HCT116 (cell line): ENCODE data around the gene NT5DC2. TPM values are rescaled to one million over a fixed set of nuclear protein-coding genes. Genes with fewer than 3 reads are reported as not detected.

Source experiments
- ATAC-seq: fragments of 200-7000 bp; cut with Tn5 transposase; 2 replicates; pipeline ENCODE4 v1.9.1; 2020; ENCODE audit warnings: mild to moderate bottlenecking, moderate library complexity
- BruUV-seq: library from RNA; stranded (reverse); fragments of 400-500 nt; replicated peaks from 2 replicates; lab custom pipeline; 2021; lab: Mats Ljungman, UMichigan
- CTCF ChIA-PET: fragments of 300-600 bp; sonication (Branson Sonifier 250); formaldehyde crosslinking; loops from one replicate; lab custom pipeline; 2021; ENCODE audit warnings: antibody characterized with exemption; lab: Charles Lee
- POLR2A ChIA-PET: fragments of 300-600, 350-600 bp; sonication (Branson Sonifier 250); formaldehyde crosslinking; loops from one replicate; lab custom pipeline; 2021; ENCODE audit warnings: antibody characterized with exemption; lab: Charles Lee
- RAD21 ChIA-PET, 2 experiments: fragments of 300-600 bp; sonication (Branson Sonifier 250); formaldehyde crosslinking; loops; one replicate each; lab custom pipeline; 2023; ENCODE audit warnings: low total read pairs in 2 of 2; ENCODE audit not compliant: uncharacterized antibody in 2 of 2, unreplicated experiment in 2 of 2, low non-redundant PET in 1 of 2; lab: Charles Lee
- DNase-seq: peaks from one replicate; pipeline ENCODE4 v3.0.0-alpha.2; 2010; ENCODE audit warnings: low read depth, low spot score
- H2AFZ ChIP-seq: fragments of 200-600 bp; shearing (Covaris generic), sonication (generic); 2 replicates; pipeline ENCODE4 v1.6.1; 2017; ENCODE audit warnings: low read depth, mixed run types, mixed read lengths, antibody characterized with exemption, low read length; ENCODE audit not compliant: poor library complexity, severe bottlenecking
- H3K27ac ChIP-seq: 2 replicates; pipeline ENCODE4 v1.5.1; 2012; ENCODE audit warnings: low read depth, low read length
- H3K27me3 ChIP-seq: fragments of 200-600 bp; sonication (generic); 2 replicates; pipeline ENCODE4 v1.6.1; 2016; ENCODE audit warnings: mixed run types, low read length, mixed read lengths; ENCODE audit not compliant: insufficient read depth
- H3K36me3 ChIP-seq, 2 experiments: fragments of 200-500 bp in 1 of 2; fragments of 200-600 bp in 1 of 2; sonication (Bioruptor generic) in 1 of 2; sonication (generic) in 1 of 2; 2 replicates each; pipeline versions ENCODE4 v1.5.1 to v1.6.1; 2014 to 2016; ENCODE audit warnings: low read length in 2 of 2, inconsistent platforms in 1 of 2, mixed read lengths in 1 of 2, mixed run types in 1 of 2; ENCODE audit not compliant: insufficient read depth in 2 of 2, control insufficient read depth in 1 of 2
- H3K4me1 ChIP-seq, 2 experiments: fragments of 200-600 bp in 1 of 2; sonication (generic) in 1 of 2; 2 replicates each; pipeline versions ENCODE4 v1.5.1 to v1.6.1; 2012 to 2017; ENCODE audit warnings: low read length in 2 of 2, inconsistent platforms in 1 of 2, mild to moderate bottlenecking in 1 of 2, mixed read lengths in 1 of 2, mixed run types in 1 of 2, moderate library complexity in 1 of 2; ENCODE audit not compliant: insufficient read depth in 2 of 2, control insufficient read depth in 1 of 2
- H3K4me2 ChIP-seq: fragments of 200-600 bp; sonication (generic); 2 replicates; pipeline ENCODE4 v1.6.1; 2017; ENCODE audit warnings: mixed run types, low read length, mixed read lengths
- H3K4me3 ChIP-seq, 2 experiments: fragments of 200-600 bp in 1 of 2; sonication (generic) in 1 of 2; replicated peaks in 1 of 2; 2 replicates each; pipeline ENCODE4 v1.5.1; 2011 to 2016; ENCODE audit warnings: low read length in 2 of 2, control low read depth in 1 of 2, low read depth in 1 of 2, mild to moderate bottlenecking in 1 of 2, mixed read lengths in 1 of 2, mixed run types in 1 of 2
- H3K79me2 ChIP-seq: fragments of 200-600 bp; sonication (generic); 2 replicates; pipeline ENCODE4 v1.6.1; 2017; ENCODE audit warnings: mild to moderate bottlenecking, mixed run types, low read length, moderate library complexity, mixed read lengths; ENCODE audit not compliant: insufficient read depth
- H3K9ac ChIP-seq: fragments of 200-600 bp; sonication (generic); 2 replicates; pipeline ENCODE4 v1.6.1; 2016; ENCODE audit warnings: low read length, mixed read lengths
- H3K9me2 ChIP-seq: fragments of 200-600 bp; sonication (generic), shearing (Covaris generic); 2 replicates; pipeline ENCODE4 v1.6.1; 2017; ENCODE audit warnings: mixed run types, mild to moderate bottlenecking, moderate library complexity; ENCODE audit not compliant: insufficient read depth
- H3K9me3 ChIP-seq, 2 experiments: fragments of 200-500 bp in 1 of 2; fragments of 200-600 bp in 1 of 2; sonication (Bioruptor generic) in 1 of 2; sonication (generic) in 1 of 2; 2 replicates each; pipeline ENCODE4 v1.6.1; 2014 to 2017; ENCODE audit warnings: low read length in 2 of 2, mixed read lengths in 2 of 2, inconsistent platforms in 1 of 2, low read depth in 1 of 2, mild to moderate bottlenecking in 1 of 2, mixed run types in 1 of 2, moderate library complexity in 1 of 2; ENCODE audit not compliant: control insufficient read depth in 1 of 2, insufficient read depth in 1 of 2
- H4K20me1 ChIP-seq: fragments of 200-600 bp; sonication (generic), shearing (Covaris generic); 2 replicates; pipeline ENCODE4 v1.6.1; 2017; ENCODE audit warnings: mixed run types, mild to moderate bottlenecking, moderate library complexity; ENCODE audit not compliant: insufficient read depth
- CBX3 ChIP-seq: IDR thresholded peaks from 2 replicates; pipeline ENCODE4 v1.6.1; 2012; ENCODE audit warnings: low read depth
- CEBPB ChIP-seq: IDR thresholded peaks from 2 replicates; pipeline ENCODE4 v1.6.1; 2012; ENCODE audit warnings: low read depth
- CTCF ChIP-seq, 3 experiments: fragments of 200-600 bp in 1 of 3; sonication (generic) in 1 of 3; IDR thresholded peaks in 2 of 3; conservative IDR thresholded peaks in 1 of 3; 2 replicates each; pipeline ENCODE4 v1.5.1; 2012 to 2017; ENCODE audit warnings: low read depth in 2 of 3, low read length in 2 of 3, antibody characterized with exemption in 1 of 3, borderline replicate concordance in 1 of 3, control low read depth in 1 of 3, mild to moderate bottlenecking in 1 of 3, mixed read lengths in 1 of 3, mixed run types in 1 of 3, moderate library complexity in 1 of 3; ENCODE audit not compliant: insufficient read depth in 1 of 3
- ELF1 ChIP-seq: IDR thresholded peaks from 2 replicates; pipeline ENCODE4 v1.6.1; 2012; ENCODE audit warnings: low read depth, borderline replicate concordance
- EZH2 ChIP-seq: fragments of 200-600 bp; sonication (generic); IDR thresholded peaks from 2 replicates; pipeline ENCODE4 v1.6.1; 2017; ENCODE audit warnings: antibody characterized with exemption, mixed run types
- EZH2phosphoT487 ChIP-seq: fragments of 200-600 bp; IDR thresholded peaks from 2 replicates; pipeline ENCODE4 v1.6.1; 2018; ENCODE audit warnings: antibody characterized with exemption, borderline replicate concordance
- FOSL1 ChIP-seq: IDR thresholded peaks from 2 replicates; pipeline ENCODE4 v1.6.1; 2012; ENCODE audit warnings: low read depth
- MAX ChIP-seq: IDR thresholded peaks from 2 replicates; pipeline ENCODE4 v1.6.1; 2012
- POLR2A ChIP-seq: IDR thresholded peaks from 2 replicates; pipeline ENCODE4 v1.7.0; 2011; ENCODE audit warnings: borderline replicate concordance; ENCODE audit not compliant: insufficient read depth, insufficient read length; ENCODE audit errors: extremely low read depth
- RAD21 ChIP-seq: IDR thresholded peaks from 2 replicates; pipeline ENCODE4 v1.6.1; 2012; ENCODE audit warnings: low read depth, mild to moderate bottlenecking
- SIN3A ChIP-seq: IDR thresholded peaks from 2 replicates; pipeline ENCODE4 v1.6.1; 2012; ENCODE audit warnings: low read depth
- SP1 ChIP-seq: IDR thresholded peaks from 2 replicates; pipeline ENCODE4 v1.6.1; 2012; ENCODE audit warnings: low read depth
- SRF ChIP-seq: IDR thresholded peaks from 2 replicates; pipeline ENCODE4 v1.6.1; 2012; ENCODE audit warnings: low read depth
- TCF7L2 ChIP-seq: IDR thresholded peaks from 2 replicates; pipeline ENCODE4 v1.7.0; 2011; ENCODE audit warnings: borderline replicate concordance, inconsistent platforms; ENCODE audit not compliant: insufficient read depth, insufficient read length; ENCODE audit errors: extremely low read depth
- YY1 ChIP-seq: IDR thresholded peaks from 2 replicates; pipeline ENCODE4 v1.6.1; 2011; ENCODE audit warnings: low read length, low read depth, moderate library complexity, mild to moderate bottlenecking; ENCODE audit not compliant: insufficient replicate concordance; ENCODE audit errors: extremely low read depth
- ZBTB33 ChIP-seq: IDR thresholded peaks from 2 replicates; pipeline ENCODE4 v1.6.1; 2011; ENCODE audit warnings: mild to moderate bottlenecking, low read length, moderate library complexity; ENCODE audit not compliant: insufficient replicate concordance; ENCODE audit errors: extremely low read depth
- ZNF274 ChIP-seq: fragments of 200-500 bp; sonication (Bioruptor generic); IDR thresholded peaks from 2 replicates; pipeline ENCODE4 v1.6.1; 2014; ENCODE audit warnings: mild to moderate bottlenecking, low read depth, low read length, inconsistent platforms
- intact Hi-C: fragments of 100-400 bp; cut with micrococcal nuclease; formaldehyde crosslinking; loops from 2 replicates; pipeline ENCODE4 v1.10.0; 2022
- total RNA-seq: library from RNA; stranded (reverse); gene quantifications from one replicate; pipeline ENCODE4 v1.2.1, GENCODE V29; 2021; ENCODE audit not compliant: unreplicated experiment
- TF ChIP-seq, protein P1 (sequence below): IDR thresholded peaks from 2 replicates; pipeline ENCODE4 v1.6.1; 2012
- TF ChIP-seq, protein P2 (sequence below): IDR thresholded peaks from 2 replicates; pipeline ENCODE4 v1.6.1; 2012; ENCODE audit warnings: low read depth

Gene NT5DC2
- total RNA-seq, 1 experiment from 2014 or later: 125 TPM

DNA sequence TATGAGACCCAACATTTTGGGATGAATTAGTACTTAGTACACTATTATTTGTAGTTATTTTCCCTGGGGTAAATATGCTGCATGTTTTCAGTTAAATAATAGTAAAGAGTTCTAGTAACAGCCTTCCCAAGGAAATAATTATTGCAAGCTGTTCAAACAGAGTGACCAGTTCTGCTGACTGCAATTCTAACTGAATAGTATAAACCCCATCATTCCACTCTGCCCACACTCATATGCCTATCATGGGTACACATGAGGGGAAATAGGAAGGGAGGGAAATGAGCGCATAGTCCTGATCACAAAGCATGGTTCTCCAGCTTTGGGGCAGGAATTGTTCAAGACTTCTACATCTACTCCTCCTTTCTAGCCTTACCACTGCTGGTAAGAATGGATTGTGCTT is 21.4 kb upstream of the NT5DC2 start:
- Histone ChIP-seq H3K4me2 (no peak overlapping the region), H3K79me2 (no peaks in the 10 kb centered on the region), H3K36me3 (peaks cover 6 to 23% of the 10 kb centered on the region in 2 experiments), H3K4me3 (no peak overlapping the region), H3K9me2 (no peaks in the 10 kb centered on the region)
- DNase-seq: no peak
- RAD21 ChIA-PET: no interaction called here
- CTCF ChIA-PET: no interaction called here
- POLR2A ChIA-PET: no interaction called here
- TF ChIP-seq, protein P1, sequence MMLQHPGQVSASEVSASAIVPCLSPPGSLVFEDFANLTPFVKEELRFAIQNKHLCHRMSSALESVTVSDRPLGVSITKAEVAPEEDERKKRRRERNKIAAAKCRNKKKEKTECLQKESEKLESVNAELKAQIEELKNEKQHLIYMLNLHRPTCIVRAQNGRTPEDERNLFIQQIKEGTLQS: no peak
- no peak for TF ChIP-seq ZNF274
- TF ChIP-seq CBX3: no peak
- no peak for TF ChIP-seq FOSL1
- no peak for TF ChIP-seq RAD21
- no peak for TF ChIP-seq SIN3A
- TF ChIP-seq, protein P2, sequence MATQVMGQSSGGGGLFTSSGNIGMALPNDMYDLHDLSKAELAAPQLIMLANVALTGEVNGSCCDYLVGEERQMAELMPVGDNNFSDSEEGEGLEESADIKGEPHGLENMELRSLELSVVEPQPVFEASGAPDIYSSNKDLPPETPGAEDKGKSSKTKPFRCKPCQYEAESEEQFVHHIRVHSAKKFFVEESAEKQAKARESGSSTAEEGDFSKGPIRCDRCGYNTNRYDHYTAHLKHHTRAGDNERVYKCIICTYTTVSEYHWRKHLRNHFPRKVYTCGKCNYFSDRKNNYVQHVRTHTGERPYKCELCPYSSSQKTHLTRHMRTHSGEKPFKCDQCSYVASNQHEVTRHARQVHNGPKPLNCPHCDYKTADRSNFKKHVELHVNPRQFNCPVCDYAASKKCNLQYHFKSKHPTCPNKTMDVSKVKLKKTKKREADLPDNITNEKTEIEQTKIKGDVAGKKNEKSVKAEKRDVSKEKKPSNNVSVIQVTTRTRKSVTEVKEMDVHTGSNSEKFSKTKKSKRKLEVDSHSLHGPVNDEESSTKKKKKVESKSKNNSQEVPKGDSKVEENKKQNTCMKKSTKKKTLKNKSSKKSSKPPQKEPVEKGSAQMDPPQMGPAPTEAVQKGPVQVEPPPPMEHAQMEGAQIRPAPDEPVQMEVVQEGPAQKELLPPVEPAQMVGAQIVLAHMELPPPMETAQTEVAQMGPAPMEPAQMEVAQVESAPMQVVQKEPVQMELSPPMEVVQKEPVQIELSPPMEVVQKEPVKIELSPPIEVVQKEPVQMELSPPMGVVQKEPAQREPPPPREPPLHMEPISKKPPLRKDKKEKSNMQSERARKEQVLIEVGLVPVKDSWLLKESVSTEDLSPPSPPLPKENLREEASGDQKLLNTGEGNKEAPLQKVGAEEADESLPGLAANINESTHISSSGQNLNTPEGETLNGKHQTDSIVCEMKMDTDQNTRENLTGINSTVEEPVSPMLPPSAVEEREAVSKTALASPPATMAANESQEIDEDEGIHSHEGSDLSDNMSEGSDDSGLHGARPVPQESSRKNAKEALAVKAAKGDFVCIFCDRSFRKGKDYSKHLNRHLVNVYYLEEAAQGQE: no peak
- TF ChIP-seq ZBTB33: no peak
- no peak for TF ChIP-seq MAX
- TF ChIP-seq EZH2phosphoT487: no peak
- TF ChIP-seq CTCF (IDR thresholded peaks at IDR 0.05 in 2 of 3, conservative IDR thresholded peaks at IDR 0.05 in 1 of 3; ENCODE audit: borderline replicate concordance in 1 of 3, insufficient read depth in 1 of 3, low read depth in 2 of 3, low read length in 2 of 3): no peak
- no peak for TF ChIP-seq YY1
- TF ChIP-seq ELF1: no peak
- no peak for TF ChIP-seq TCF7L2
- no peak for TF ChIP-seq POLR2A
- TF ChIP-seq SP1: no peak
- no peak for TF ChIP-seq CEBPB
- TF ChIP-seq SRF: no peak
- TF ChIP-seq EZH2: no peak
- TF ChIP-seq, all 23 proteins: peak for 0
- Histone ChIP-seq H2AFZ (no peak overlapping the region), H3K4me1 (no peaks in the 10 kb centered on the region), H4K20me1 (no peaks in the 10 kb centered on the region), H3K9me3 (no peaks in the 10 kb centered on the region), H3K9ac (no peak overlapping the region), H3K27ac (no peak overlapping the region), H3K27me3 (no peaks in the 10 kb centered on the region)
- ATAC-seq: no peak
- intact Hi-C loops: no loop called here
- no TSS peak for BruUV-seq
